Endothelial cell of umbilical vein (primary cell): Measurements from ENCODE around the gene CKS2. TPM values are rescaled to one million over a fixed set of nuclear protein-coding genes. Genes with fewer than 3 reads are reported as not detected.

ENCODE experiments used
- BruUV-seq: library from RNA; stranded (reverse); fragments of 400-500 nt; replicated peaks from 2 replicates; lab custom pipeline; 2021; lab: Mats Ljungman, UMichigan
- CTCF ChIA-PET: fragments of 300-600, 350-600 bp; sonication (Branson Sonifier 250); formaldehyde crosslinking; loops from one replicate; lab custom pipeline; 2021; ENCODE audit warnings: antibody characterized with exemption, inconsistent platforms; lab: Charles Lee
- POLR2A ChIA-PET: fragments of 300-600, 350-600 bp; sonication (Branson Sonifier 250); formaldehyde crosslinking; loops from one replicate; lab custom pipeline; 2021; ENCODE audit warnings: antibody characterized with exemption, inconsistent platforms; lab: Charles Lee
- DNase-seq: peaks from one replicate; pipeline ENCODE4 v3.0.0-alpha.2; 2011; ENCODE audit warnings: low read depth, low spot score
- FAIRE-seq: peaks from 2 replicates; lab custom pipeline; 2011; peaks lifted over from hg19 to GRCh38; lab: Jason Lieb, UNC
- H2AFZ ChIP-seq: 2 replicates; pipeline ENCODE4 v1.6.0; 2012; ENCODE audit warnings: low read depth, low read length, control low read depth, inconsistent platforms
- H3K27ac ChIP-seq: 2 replicates; pipeline ENCODE4 v1.5.1; 2011; ENCODE audit warnings: low read depth, mild to moderate bottlenecking, control low read depth, low read length, moderate library complexity; ENCODE audit not compliant: insufficient read depth
- H3K27me3 ChIP-seq, 2 experiments: 2 replicates each; pipeline versions ENCODE4 v1.6.0 to v1.6.1; 2011; ENCODE audit warnings: low read length in 2 of 2, mixed read lengths in 1 of 2; ENCODE audit not compliant: control insufficient read depth in 2 of 2, insufficient read depth in 2 of 2
- H3K36me3 ChIP-seq, 2 experiments: 2 replicates in 1 of 2; 3 replicates in 1 of 2; pipeline ENCODE4 v1.5.1; 2011; ENCODE audit warnings: low read length in 2 of 2, mild to moderate bottlenecking in 1 of 2, moderate library complexity in 1 of 2; ENCODE audit not compliant: control insufficient read depth in 2 of 2, insufficient read depth in 2 of 2; ENCODE audit errors: extremely low read depth in 1 of 2
- H3K4me1 ChIP-seq: 3 replicates; pipeline ENCODE4 v1.5.1; 2011; ENCODE audit warnings: mild to moderate bottlenecking, low read length; ENCODE audit not compliant: control insufficient read depth, insufficient read depth; ENCODE audit errors: extremely low read depth
- H3K4me2 ChIP-seq: 2 replicates; pipeline ENCODE4 v1.6.1; 2011; ENCODE audit warnings: low read length, control low read depth, mixed read lengths; ENCODE audit not compliant: insufficient read depth
- H3K4me3 ChIP-seq, 3 experiments: fragments of 200-600 bp in 1 of 3; sonication (generic), shearing (Covaris generic) in 1 of 3; replicated peaks in 1 of 3; 2 replicates each; pipeline ENCODE4 v1.5.1; 2011 to 2016; ENCODE audit warnings: control low read depth in 3 of 3, low read length in 3 of 3, mild to moderate bottlenecking in 2 of 3, inconsistent platforms in 1 of 3, low read depth in 1 of 3, moderate library complexity in 1 of 3; ENCODE audit not compliant: insufficient read depth in 1 of 3
- H3K79me2 ChIP-seq: 2 replicates; pipeline ENCODE4 v1.6.0; 2012; ENCODE audit warnings: low read length, inconsistent platforms; ENCODE audit not compliant: control insufficient read depth, insufficient read depth
- H3K9ac ChIP-seq: replicated peaks from 2 replicates; pipeline ENCODE3; 2011; ENCODE audit warnings: low read length, control low read depth; ENCODE audit not compliant: insufficient read depth; ENCODE audit errors: extremely low read depth
- H3K9me1 ChIP-seq: replicated peaks from 3 replicates; pipeline ENCODE4 v1.6.0; 2011; ENCODE audit warnings: mild to moderate bottlenecking, low read length; ENCODE audit not compliant: control insufficient read depth, insufficient read depth; ENCODE audit errors: extremely low read depth
- H3K9me3 ChIP-seq: replicated peaks from 2 replicates; pipeline ENCODE4 v1.5.1; 2012; ENCODE audit warnings: low read length, inconsistent platforms; ENCODE audit not compliant: control insufficient read depth, insufficient read depth
- H4K20me1 ChIP-seq: replicated peaks from 2 replicates; pipeline ENCODE3; 2011; ENCODE audit warnings: mild to moderate bottlenecking, low read length; ENCODE audit not compliant: control insufficient read depth, insufficient read depth; ENCODE audit errors: extremely low read depth
- CTCF ChIP-seq, 2 donors: IDR thresholded peaks; 1 replicate in 1 of 2; 2 replicates in 1 of 2; pipeline ENCODE4 v1.5.1; 2011; ENCODE audit warnings: low read length in 2 of 2, mild to moderate bottlenecking in 2 of 2, moderate library complexity in 2 of 2, control low read depth in 1 of 2, inconsistent platforms in 1 of 2, low read depth in 1 of 2; ENCODE audit not compliant: insufficient read depth in 1 of 2; ENCODE audit errors: extremely low read depth in 1 of 2
- GATA2 ChIP-seq: IDR thresholded peaks from 2 replicates; pipeline ENCODE4 v1.7.0; 2011; ENCODE audit warnings: low read depth, mild to moderate bottlenecking, moderate library complexity, mixed read lengths, low read length; ENCODE audit not compliant: insufficient read length, insufficient read depth
- dilution Hi-C: fragments of 300-500 bp; cut with MboI; formaldehyde crosslinking; loops from one replicate; pipeline ENCODE4 v1.15.0; 2019; ENCODE audit warnings: low sequenced_read_pairs; ENCODE audit not compliant: extremely low pct_ligation_motif_present
- intact Hi-C: fragments of 100-400 bp; cut with micrococcal nuclease; formaldehyde crosslinking; loops from one replicate; pipeline ENCODE4 v1.10.0; 2022
- microRNA-seq: library from miRNA; unstranded; fragments of <30 nt; microRNA quantifications from one replicate; pipeline ENCODE4 v1.2.0, GENCODE V29; 2021; ENCODE audit warnings: borderline number of aligned reads, borderline replicate concordance
- polyA plus RNA-seq, 4 experiments: library from polyadenylated mRNA; depleted of rRNA in 3 of 4; stranded (reverse) in 3 of 4; unstranded in 1 of 4; fragments of >200 nt; gene quantifications; 2 replicates each; pipeline versions ENCODE4 v1.2.1 to v1.2.3, GENCODE V29; 2011 to 2012; ENCODE audit warnings: missing spikeins in 1 of 4
- small RNA-seq: library from RNA; depleted of rRNA; stranded (forward); fragments of <200 nt; gene quantifications from one replicate; pipeline ENCODE3, GENCODE V24; 2012; ENCODE audit warnings: low replicate concordance, low read depth; ENCODE audit not compliant: insufficient read depth, insufficient read length
- total RNA-seq: library from RNA; stranded (reverse); gene quantifications from 2 replicates; pipeline ENCODE4 v1.2.3, GENCODE V29; 2021

CKS2 gene
- total and polyA plus RNA-seq, 2 donors (not counting 3 experiments of a cell fraction or from before 2014, with no cell fraction given), result 153 to 269 TPM

GRCh38 chr9:89365532-89365912 lies 54.5 kb downstream of the CKS2 start:
- Histone ChIP-seq H3K9me3 (no peaks in the 10 kb centered on the region), H3K36me3 (peaks cover 5 to 10% of the 10 kb centered on the region in 2 experiments), H3K27me3 (no peaks in the 10 kb centered on the region), H4K20me1 (no peaks in the 10 kb centered on the region), H3K9me1 (no peaks in the 10 kb centered on the region), H3K4me2 (no peak overlapping the region), H3K9ac (no peak overlapping the region), H3K79me2 (no peaks in the 10 kb centered on the region), H2AFZ (no peak overlapping the region), H3K4me1 (no peaks in the 10 kb centered on the region), H3K4me3 (no peak overlapping the region), H3K27ac (no peak overlapping the region)
- dilution Hi-C loops (no loop called here), intact Hi-C loops (loop anchor here (5.0 kb wide), 1 partner anchor 112 kb away; no protein-coding TSS in a partner anchor)
- DNase-seq (no peak), FAIRE-seq (no peak)
- no TSS peak for BruUV-seq
- ChIA-PET CTCF (interaction anchor here (3.7 kb wide), 1 partner anchor 183 kb away, joined by 10 read pairs; no protein-coding TSS in a partner anchor), POLR2A (no interaction called here)
- no peak for TF ChIP-seq GATA2
- no peak for TF ChIP-seq CTCF (IDR thresholded peaks at IDR 0.05; ENCODE audit: extremely low read depth in 1 of 2, insufficient read depth in 1 of 2, low read depth in 1 of 2, low read length in 2 of 2)

Small RNA genes lying within 50 kb of the gene (microRNA-seq; reads per million reads assigned to microRNA genes)
- gene MIR3153, result not detected

Small RNA genes lying within 50 kb of the gene (small RNA-seq; reads per million reads assigned to genes)
- not detected for gene MIR3153

Other genes with a start within 250 kb of the CKS2 start
- 0.16 and 2.0 TPM in 2 replicates for gene SHC3, start 132.4 kb upstream of the CKS2 start, total RNA-seq
- 1.0 and 1.1 TPM in 2 replicates for gene SHC3, start 132.4 kb upstream of the CKS2 start, polyA plus RNA-seq
- 34.1 and 36.3 TPM in 2 replicates for gene SECISBP2, start 7.3 kb downstream of the CKS2 start, total RNA-seq
- gene SECISBP2, start 7.3 kb downstream of the CKS2 start, polyA plus RNA-seq, result 18.0 and 22.7 TPM in 2 replicates
- gene SEMA4D, start 186.9 kb downstream of the CKS2 start, total RNA-seq, result 14.6 and 15.7 TPM in 2 replicates
- 2.9 and 3.9 TPM in 2 replicates for gene SEMA4D, start 186.9 kb downstream of the CKS2 start, polyA plus RNA-seq